ENCODE measurements around the gene GRP.

- TF ChIP-seq SP1 (IDR thresholded peaks at IDR 0.05) = no peak
- no peak for TF ChIP-seq CTCF (IDR thresholded peaks at IDR 0.05; ENCODE audit: low read depth, low read length, missing input control)
- TF ChIP-seq REST (IDR thresholded peaks at IDR 0.05) = no peak
- no peak for TF ChIP-seq ATF3 (IDR thresholded peaks at IDR 0.05)
- TF ChIP-seq JUND (IDR thresholded peaks at IDR 0.05) = no peak
- no peak for TF ChIP-seq RAD21 (IDR thresholded peaks at IDR 0.05)
- no peak for TF ChIP-seq GABPA (IDR thresholded peaks at IDR 0.05 in 1 of 2, conservative IDR thresholded peaks at IDR 0.05 in 1 of 2)
- TF ChIP-seq MAX (IDR thresholded peaks at IDR 0.05) = no peak
- TF ChIP-seq YY1 (IDR thresholded peaks at IDR 0.05) = no peak
- TF ChIP-seq EGR1 (IDR thresholded peaks at IDR 0.05; ENCODE audit: low read depth in 2 of 2) = no peak
- TF ChIP-seq RXRA (IDR thresholded peaks at IDR 0.05) = no peak
These were observed 1.1 kb downstream of the GRP start for GRCh38 chr18:59220784-59221765.
